RWPE2 (cell line): ENCODE results near the gene PDE4D.
"Not testable (repeated sequence)": the region's sequence is repeated elsewhere in the genome, so short reads cannot be mapped to it uniquely, and the experiment has no call there.

ENCODE experiments used
- ATAC-seq: fragments of 200-7000 bp; cut with Tn5 transposase; 3 replicates; pipeline ENCODE4 v1.9.1; 2021; ENCODE audit warnings: low read depth
- DNase-seq: peaks from one replicate; pipeline ENCODE4 v3.0.0-alpha.2; 2020; ENCODE audit warnings: low spot score
- H3K27ac ChIP-seq: fragments of 450-650 bp; 2 replicates; pipeline ENCODE4 v1.5.1; 2017; ENCODE audit warnings: mild to moderate bottlenecking; ENCODE audit not compliant: poor library complexity, severe bottlenecking
- H3K27me3 ChIP-seq: fragments of 250-450 bp; sonication (Bioruptor Pico); 2 replicates; pipeline ENCODE4 v1.5.1; 2021; ENCODE audit warnings: mild to moderate bottlenecking, moderate library complexity; ENCODE audit not compliant: insufficient read depth, poor library complexity, severe bottlenecking
- H3K36me3 ChIP-seq: fragments of 250-450 bp; sonication (Bioruptor Pico); 2 replicates; pipeline ENCODE4 v1.5.1; 2020; ENCODE audit warnings: low read depth, mild to moderate bottlenecking, moderate library complexity
- H3K4me1 ChIP-seq: fragments of 250-450 bp; sonication (Bioruptor Pico); 2 replicates; pipeline ENCODE4 v1.5.1; 2021; ENCODE audit warnings: mild to moderate bottlenecking, moderate library complexity; ENCODE audit not compliant: insufficient read depth, poor library complexity, severe bottlenecking
- H3K4me3 ChIP-seq: fragments of 250-450 bp; sonication (Bioruptor Pico); 2 replicates; pipeline ENCODE4 v1.5.1; 2021; ENCODE audit warnings: mild to moderate bottlenecking, moderate library complexity; ENCODE audit not compliant: severe bottlenecking
- H3K9me3 ChIP-seq: fragments of 250-450 bp; sonication (Bioruptor Pico); 2 replicates; pipeline ENCODE4 v1.5.1; 2021; ENCODE audit warnings: mild to moderate bottlenecking, moderate library complexity; ENCODE audit not compliant: severe bottlenecking
- TF ChIP-seq, protein P1 (sequence below): fragments of 450-650 bp; IDR thresholded peaks from one replicate; pipeline ENCODE4 v1.5.1; 2017; ENCODE audit warnings: mild to moderate bottlenecking, moderate library complexity; ENCODE audit not compliant: poor library complexity, severe bottlenecking

Gene PDE4D

DNA sequence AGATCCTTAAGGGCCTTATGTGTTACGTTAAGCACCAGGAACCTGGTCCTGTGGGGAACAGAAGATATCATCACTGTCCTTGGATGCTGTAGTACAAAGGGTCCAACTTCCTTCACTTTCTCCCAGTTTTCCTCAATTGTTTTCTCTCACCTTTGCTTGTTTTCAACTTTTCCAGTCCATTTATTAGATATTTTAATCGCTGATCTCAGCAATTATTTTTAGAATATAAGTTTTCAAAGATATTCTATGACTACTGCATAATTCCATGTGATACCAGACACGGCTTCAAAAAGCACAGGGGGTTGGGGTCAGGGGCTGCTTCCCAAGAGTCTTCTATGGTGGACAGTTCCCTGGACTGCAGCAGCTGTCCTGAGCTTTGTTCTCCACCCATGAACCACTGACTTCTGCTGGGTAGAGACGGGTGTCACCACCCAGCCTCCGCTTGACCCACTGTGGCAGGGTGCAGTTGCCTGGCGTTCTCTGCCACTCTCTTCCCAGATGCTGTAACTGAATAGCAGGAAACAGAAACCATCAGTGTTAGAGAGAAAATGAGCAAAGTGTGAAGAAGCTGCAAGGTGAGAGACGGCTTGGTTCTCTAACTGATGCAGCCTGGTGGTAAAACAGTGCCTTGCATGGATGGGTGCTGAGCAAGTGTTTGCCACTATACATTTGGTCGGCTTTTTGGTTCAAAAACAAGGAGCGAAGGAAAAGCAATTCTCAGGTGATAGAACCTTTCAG lies 927.7 kb downstream of the PDE4D start:
- ATAC-seq (no peak), DNase-seq (no peak)
- TF ChIP-seq, protein P1, sequence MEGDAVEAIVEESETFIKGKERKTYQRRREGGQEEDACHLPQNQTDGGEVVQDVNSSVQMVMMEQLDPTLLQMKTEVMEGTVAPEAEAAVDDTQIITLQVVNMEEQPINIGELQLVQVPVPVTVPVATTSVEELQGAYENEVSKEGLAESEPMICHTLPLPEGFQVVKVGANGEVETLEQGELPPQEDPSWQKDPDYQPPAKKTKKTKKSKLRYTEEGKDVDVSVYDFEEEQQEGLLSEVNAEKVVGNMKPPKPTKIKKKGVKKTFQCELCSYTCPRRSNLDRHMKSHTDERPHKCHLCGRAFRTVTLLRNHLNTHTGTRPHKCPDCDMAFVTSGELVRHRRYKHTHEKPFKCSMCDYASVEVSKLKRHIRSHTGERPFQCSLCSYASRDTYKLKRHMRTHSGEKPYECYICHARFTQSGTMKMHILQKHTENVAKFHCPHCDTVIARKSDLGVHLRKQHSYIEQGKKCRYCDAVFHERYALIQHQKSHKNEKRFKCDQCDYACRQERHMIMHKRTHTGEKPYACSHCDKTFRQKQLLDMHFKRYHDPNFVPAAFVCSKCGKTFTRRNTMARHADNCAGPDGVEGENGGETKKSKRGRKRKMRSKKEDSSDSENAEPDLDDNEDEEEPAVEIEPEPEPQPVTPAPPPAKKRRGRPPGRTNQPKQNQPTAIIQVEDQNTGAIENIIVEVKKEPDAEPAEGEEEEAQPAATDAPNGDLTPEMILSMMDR = no peak
- H3K27me3 ChIP-seq = no peaks in the 10 kb centered on the region
- H3K27ac ChIP-seq = no peak overlapping the region
- H3K4me1 ChIP-seq = no peaks in the 10 kb centered on the region
- no peaks in the 10 kb centered on the region for H3K36me3 ChIP-seq
- H3K4me3 ChIP-seq = no peak overlapping the region
- no peaks in the 10 kb centered on the region for H3K9me3 ChIP-seq

DNA sequence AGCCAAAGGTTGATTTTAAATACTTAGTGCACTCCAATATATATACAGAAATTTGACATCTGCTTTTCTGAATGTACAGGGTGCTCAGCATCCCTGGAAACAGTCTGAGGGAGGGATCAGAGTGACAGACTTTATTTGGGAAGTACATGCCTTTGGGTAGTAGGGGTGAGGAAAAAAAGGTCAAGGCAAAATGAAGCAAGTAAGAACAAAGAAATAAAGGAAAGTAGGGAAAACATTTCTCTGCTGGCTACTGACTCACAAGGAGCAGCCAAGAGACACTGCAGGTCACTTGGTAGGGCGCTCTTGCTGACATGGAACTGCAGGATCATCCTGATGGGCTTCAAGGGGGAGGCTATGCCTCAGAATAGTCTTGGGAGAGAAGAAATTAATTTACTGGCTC lies 929.7 kb downstream of the PDE4D start:
- Histone ChIP-seq H3K4me1 (no peaks in the 10 kb centered on the region), H3K9me3 (no peaks in the 10 kb centered on the region), H3K27me3 (no peaks in the 10 kb centered on the region), H3K27ac (no peak overlapping the region), H3K36me3 (no peaks in the 10 kb centered on the region), H3K4me3 (no peak overlapping the region)
- DNase-seq (no peak), ATAC-seq (no peak)
- TF ChIP-seq, protein P1 = no peak

DNA sequence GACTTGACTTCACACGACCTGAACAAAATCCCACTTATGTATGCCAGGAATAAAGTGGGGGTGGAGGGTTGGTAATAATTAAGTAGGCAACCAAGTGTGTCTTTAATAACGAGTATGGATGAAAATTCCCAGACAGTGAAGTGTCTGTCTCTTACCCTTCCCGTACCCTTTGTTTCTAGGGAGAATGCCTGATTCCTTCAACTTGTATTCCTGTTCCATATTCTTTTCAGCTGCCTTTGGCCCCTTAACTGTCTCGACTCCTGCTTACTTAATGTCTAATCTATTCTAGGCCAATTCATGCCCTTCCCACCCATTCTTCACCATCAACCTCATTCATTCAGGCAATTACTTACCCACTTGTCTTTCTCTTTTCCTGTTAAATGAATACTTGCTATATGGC lies 930.2 kb downstream of the PDE4D start:
- H3K9me3 ChIP-seq = no peaks in the 10 kb centered on the region
- TF ChIP-seq, protein P1 = no peak
- ATAC-seq (no peak), DNase-seq (no peak)
- no peaks in the 10 kb centered on the region for H3K36me3 ChIP-seq
- H3K27me3 ChIP-seq = no peaks in the 10 kb centered on the region
- H3K4me1 ChIP-seq = no peaks in the 10 kb centered on the region
- H3K4me3 ChIP-seq = no peak overlapping the region
- no peak overlapping the region for H3K27ac ChIP-seq

DNA sequence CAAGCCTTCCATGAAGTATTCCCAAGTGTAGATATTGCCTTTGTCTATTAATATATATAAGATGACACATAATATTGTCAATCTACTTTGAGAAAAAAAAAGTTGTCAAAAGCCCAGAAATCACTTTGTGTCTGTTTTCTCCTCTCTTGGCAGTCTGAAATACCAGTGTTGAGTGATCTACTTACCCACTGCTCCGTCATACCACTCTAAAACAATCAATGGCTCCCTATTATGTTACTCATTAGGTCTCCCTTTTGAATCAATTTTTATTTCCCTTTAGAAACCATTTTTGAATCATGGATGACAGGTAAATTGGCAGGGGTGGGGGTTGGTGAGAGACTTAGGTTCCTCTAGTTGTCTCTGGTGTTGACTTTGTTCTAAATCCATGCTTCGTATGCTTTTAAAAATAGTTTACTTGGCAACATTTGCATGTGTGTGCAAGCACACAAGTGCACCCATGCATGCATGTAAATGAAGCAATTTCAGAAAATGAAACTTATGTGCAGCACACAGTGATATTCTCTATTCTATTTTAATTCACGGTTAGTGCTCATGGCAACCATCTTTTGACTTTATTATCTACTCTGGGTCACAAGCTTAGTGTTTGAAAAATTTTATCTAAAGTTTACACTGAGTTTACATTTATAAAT lies 931.8 kb downstream of the PDE4D start:
- Histone ChIP-seq H3K36me3 (no peaks in the 10 kb centered on the region), H3K27me3 (peaks cover 4% of the 10 kb centered on the region), H3K4me3 (no peak overlapping the region), H3K4me1 (no peaks in the 10 kb centered on the region), H3K9me3 (no peaks in the 10 kb centered on the region), H3K27ac (no peak overlapping the region)
- DNase-seq = no peak
- ATAC-seq = no peak
- TF ChIP-seq, protein P1 = no peak

DNA sequence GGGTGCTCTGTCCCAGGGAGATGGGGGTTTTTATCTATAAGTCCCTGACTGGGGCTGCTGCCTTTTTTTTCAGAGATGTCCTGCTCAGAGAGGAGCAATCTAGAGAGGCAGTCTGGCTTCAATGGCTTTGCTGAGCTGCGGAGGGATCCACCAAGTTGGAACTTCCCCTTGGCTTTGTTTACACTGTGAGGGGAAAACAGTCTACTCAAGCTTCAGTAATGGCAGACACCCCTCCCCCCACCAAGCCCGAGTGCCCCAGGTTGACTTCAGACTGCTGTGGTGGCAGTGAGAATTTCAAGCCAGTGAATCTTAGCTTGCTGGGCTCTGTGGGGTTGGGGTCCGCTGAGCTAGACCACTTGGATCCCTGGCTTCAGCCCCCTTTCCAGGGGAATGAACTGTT lies 934.8 kb downstream of the PDE4D start:
- ATAC-seq = no peak
- DNase-seq = no peak
- Histone ChIP-seq H3K36me3 (no peaks in the 10 kb centered on the region), H3K4me1 (no peaks in the 10 kb centered on the region), H3K4me3 (no peak overlapping the region), H3K9me3 (no peaks in the 10 kb centered on the region), H3K27ac (no peak overlapping the region), H3K27me3 (peaks cover 26% of the 10 kb centered on the region)
- TF ChIP-seq, protein P1 = no peak

DNA sequence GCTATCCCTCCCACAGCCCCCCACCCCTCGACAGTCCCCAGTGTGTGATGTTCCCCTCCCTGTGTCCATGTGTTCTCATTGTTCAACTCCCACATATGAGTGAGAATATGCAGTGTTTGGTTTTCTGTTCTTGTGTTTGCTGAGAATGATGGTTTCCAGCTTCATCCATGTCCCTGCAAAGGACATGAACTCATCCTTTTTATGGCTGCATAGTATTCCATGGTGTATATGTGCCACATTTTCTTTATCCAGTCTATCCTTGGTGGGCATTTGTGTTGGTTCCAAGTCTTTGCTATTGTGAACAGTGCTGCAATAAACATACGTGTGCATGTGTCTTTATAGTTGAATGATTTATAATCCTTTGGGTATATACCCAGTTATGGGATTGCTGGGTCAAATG lies 940.3 kb downstream of the PDE4D start:
- not testable (repeated sequence) for H3K4me1 ChIP-seq

More for the DNA sequence above, 940.3 kb downstream of the PDE4D start:
- H3K9me3 ChIP-seq, ATAC-seq, H3K36me3 ChIP-seq, H3K4me3 ChIP-seq, DNase-seq, H3K27ac ChIP-seq: not testable (repeated sequence)
- peaks cover 26% of the 10 kb centered on the region for H3K27me3 ChIP-seq
